WERI-Rb-1 (cell line): ENCODE results near the gene NEK6.

ENCODE experiments used
- DNase-seq: peaks from one replicate; pipeline ENCODE4 v3.0.0-alpha.2; 2020
- H3K27ac ChIP-seq: fragments of 250-450 bp; sonication (Bioruptor Pico); 2 replicates; pipeline ENCODE4 v1.5.1; 2020; ENCODE audit warnings: mild to moderate bottlenecking, moderate library complexity
- H3K27me3 ChIP-seq: fragments of 250-450 bp; sonication (Bioruptor Pico); 2 replicates; pipeline ENCODE4 v1.5.1; 2021; ENCODE audit warnings: mild to moderate bottlenecking, low read depth, moderate library complexity; ENCODE audit not compliant: insufficient read depth, severe bottlenecking
- H3K36me3 ChIP-seq: fragments of 250-450 bp; sonication (Bioruptor Pico); 2 replicates; pipeline ENCODE4 v1.5.1; 2020; ENCODE audit warnings: mild to moderate bottlenecking, moderate library complexity
- H3K4me3 ChIP-seq: 2 replicates; pipeline ENCODE4 v1.5.1; 2011; ENCODE audit warnings: low read depth, mild to moderate bottlenecking, control low read depth, low read length
- H3K9me3 ChIP-seq: fragments of 250-450 bp; sonication (Bioruptor Pico); 2 replicates; pipeline ENCODE4 v1.5.1; 2021; ENCODE audit warnings: mild to moderate bottlenecking, moderate library complexity; ENCODE audit not compliant: severe bottlenecking
- TF ChIP-seq, protein P1 (sequence below): IDR thresholded peaks from 2 replicates; pipeline ENCODE4 v1.5.1; 2011; ENCODE audit warnings: low read depth, mild to moderate bottlenecking, control low read depth, inconsistent platforms, low read length

The NEK6 gene

DNA sequence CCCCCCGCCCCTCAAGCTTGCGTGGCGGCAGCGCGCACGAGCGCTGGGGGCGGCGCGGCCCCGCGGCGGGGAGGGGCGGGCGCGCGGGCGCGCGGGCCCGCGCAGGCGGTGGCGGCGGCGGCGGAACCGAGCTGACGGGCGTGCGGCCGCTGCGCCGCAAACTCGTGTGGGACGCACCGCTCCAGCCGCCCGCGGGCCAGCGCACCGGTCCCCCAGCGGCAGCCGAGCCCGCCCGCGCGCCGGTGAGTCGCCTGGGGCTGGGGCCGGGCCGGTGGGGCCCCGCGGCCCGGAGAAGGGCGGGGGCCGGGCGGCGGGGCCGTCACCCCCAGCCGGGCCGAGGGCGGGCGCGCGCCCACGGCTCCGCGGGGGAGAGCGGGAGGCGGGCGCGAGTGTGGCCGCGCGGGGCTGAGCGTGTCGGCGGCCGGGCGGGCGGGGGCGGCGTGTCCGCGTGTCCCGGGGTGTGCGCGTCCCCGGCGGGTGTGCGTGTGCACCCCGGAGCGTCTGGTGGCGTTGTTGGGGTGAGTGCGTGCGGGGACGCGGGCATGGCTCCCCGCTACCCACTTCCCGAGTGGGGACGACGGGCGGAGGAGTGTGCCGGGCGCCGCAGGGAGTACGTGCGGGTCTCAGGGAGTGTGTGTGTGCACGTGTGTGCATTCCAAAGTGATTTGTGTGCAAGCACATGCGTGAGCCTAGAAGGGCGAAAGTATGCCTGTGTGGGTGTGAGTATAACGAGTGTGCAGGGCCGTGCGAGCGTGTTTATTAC is at the start of gene NEK6:
NEK6 (plus strand) TSS at position 106 of the 763 bp plus-strand sequence. CDS start 44,016 bp downstream, outside the sequence.
- peak; percentile 31 for DNase-seq
- H3K27ac ChIP-seq, result peak within 1 kb of the TSS; percentile 47

DNA sequence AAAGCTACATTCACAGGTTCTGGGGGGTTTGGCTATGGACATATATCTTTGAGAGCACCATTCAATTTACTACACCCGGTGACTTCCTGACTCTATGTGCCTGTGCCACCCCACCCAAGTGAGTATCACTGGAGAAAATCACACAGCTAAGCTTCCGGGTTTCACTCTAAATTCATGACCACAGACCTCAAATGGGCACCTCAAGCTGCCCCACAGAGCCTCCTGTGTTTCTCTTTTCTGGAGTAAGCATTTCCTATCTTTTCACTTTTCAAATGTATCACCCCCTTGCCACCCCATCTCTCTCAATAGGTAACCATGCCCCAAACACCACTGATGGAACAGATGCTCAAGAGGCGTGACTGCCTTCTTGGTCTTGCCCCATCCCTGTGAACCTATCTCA is 49.2 kb upstream of the NEK6 start:
- no peak for DNase-seq
- Histone ChIP-seq H3K9me3 (peaks cover 11% of the 10 kb centered on the region), H3K27ac (no peak overlapping the region), H3K27me3 (no peaks in the 10 kb centered on the region), H3K4me3 (no peak overlapping the region), H3K36me3 (no peaks in the 10 kb centered on the region)
- TF ChIP-seq, protein P1, sequence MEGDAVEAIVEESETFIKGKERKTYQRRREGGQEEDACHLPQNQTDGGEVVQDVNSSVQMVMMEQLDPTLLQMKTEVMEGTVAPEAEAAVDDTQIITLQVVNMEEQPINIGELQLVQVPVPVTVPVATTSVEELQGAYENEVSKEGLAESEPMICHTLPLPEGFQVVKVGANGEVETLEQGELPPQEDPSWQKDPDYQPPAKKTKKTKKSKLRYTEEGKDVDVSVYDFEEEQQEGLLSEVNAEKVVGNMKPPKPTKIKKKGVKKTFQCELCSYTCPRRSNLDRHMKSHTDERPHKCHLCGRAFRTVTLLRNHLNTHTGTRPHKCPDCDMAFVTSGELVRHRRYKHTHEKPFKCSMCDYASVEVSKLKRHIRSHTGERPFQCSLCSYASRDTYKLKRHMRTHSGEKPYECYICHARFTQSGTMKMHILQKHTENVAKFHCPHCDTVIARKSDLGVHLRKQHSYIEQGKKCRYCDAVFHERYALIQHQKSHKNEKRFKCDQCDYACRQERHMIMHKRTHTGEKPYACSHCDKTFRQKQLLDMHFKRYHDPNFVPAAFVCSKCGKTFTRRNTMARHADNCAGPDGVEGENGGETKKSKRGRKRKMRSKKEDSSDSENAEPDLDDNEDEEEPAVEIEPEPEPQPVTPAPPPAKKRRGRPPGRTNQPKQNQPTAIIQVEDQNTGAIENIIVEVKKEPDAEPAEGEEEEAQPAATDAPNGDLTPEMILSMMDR, result no peak

More for the DNA sequence above, at the start of gene NEK6:
- H3K4me3 ChIP-seq, result peak within 1 kb of the TSS; percentile 49
- TF ChIP-seq, protein P1, result no peak
- no peaks in the 10 kb centered on the region for H3K36me3 ChIP-seq
- H3K27me3 ChIP-seq, result no peaks in the 10 kb centered on the region
- H3K9me3 ChIP-seq, result no peaks in the 10 kb centered on the region

DNA sequence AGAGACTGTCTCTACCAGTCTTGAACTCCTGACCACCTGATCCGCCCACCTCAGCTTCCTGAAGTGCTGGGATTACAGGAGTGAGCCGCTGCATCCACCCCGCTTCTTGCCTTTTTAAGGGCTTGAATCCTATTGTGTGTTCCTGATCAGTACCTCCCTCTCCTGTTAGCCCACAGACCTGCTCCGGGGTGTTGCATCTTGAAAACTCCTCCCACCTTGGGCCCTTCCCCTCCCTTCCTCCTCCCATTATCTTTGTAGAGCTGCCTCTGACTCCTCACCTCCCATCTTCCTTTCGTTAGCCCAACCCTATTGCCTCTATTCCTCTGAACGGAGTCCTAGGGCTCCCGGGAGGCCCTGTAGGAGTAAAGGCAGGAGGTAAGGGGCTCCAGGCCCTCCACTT is 48.5 kb upstream of the NEK6 start:
- TF ChIP-seq, protein P1, result no peak
- Histone ChIP-seq H3K27me3 (no peaks in the 10 kb centered on the region), H3K27ac (no peak overlapping the region), H3K4me3 (no peak overlapping the region), H3K36me3 (no peaks in the 10 kb centered on the region), H3K9me3 (peaks cover 11% of the 10 kb centered on the region)
- DNase-seq, result no peak

DNA sequence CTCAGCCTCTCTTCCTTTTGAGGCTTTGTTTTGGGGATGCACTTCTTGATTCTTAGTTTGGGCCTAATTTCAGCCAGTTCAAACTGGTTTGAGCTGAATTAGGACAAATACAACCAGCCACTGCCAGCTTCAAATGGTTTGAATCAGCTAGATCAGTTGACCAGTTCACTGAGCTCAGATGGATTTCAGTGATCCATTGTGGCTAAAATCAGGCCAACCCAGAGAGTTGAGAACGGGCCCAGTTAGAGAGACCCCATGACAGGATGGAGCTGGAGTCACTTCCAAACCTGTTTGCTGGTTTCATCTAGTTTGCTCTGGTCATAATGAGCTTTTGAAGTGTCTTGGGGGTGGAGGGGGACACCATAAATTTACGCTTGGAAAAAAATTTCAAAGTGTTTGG is 48.0 kb upstream of the NEK6 start:
- H3K27ac ChIP-seq, result no peak overlapping the region
- no peaks in the 10 kb centered on the region for H3K27me3 ChIP-seq
- TF ChIP-seq, protein P1, result no peak
- peaks cover 11% of the 10 kb centered on the region for H3K9me3 ChIP-seq
- no peaks in the 10 kb centered on the region for H3K36me3 ChIP-seq
- H3K4me3 ChIP-seq, result no peak overlapping the region
- no peak for DNase-seq

DNA sequence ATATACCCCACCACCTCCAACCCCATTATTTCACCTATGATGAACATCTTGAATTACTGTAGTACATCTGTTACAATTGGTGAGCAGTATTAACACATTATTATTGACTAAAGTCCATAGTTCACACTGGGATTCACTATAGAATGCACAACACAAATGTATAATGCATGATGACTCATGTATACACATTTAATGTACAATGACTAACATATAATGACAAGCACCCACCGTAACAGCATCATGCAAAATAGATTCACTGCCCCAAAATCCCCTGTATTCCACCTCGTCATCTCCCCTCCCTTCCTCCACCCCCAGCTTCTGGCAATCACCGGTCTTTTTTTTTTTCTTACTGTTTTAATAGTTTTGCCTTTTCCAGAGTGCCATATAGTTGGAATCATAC is 47.1 kb upstream of the NEK6 start:
- TF ChIP-seq, protein P1, result no peak
- no peak for DNase-seq
- H3K36me3 ChIP-seq, result no peaks in the 10 kb centered on the region
- H3K4me3 ChIP-seq, result no peak overlapping the region
- H3K27me3 ChIP-seq, result no peaks in the 10 kb centered on the region
- no peak overlapping the region for H3K27ac ChIP-seq
- H3K9me3 ChIP-seq, result peaks cover 8% of the 10 kb centered on the region
